ENCODE results near the gene PAFAH2. TPM values are rescaled to one million over a fixed set of nuclear protein-coding genes. Genes with fewer than 3 reads are reported as not detected.

The PAFAH2 gene
- polyA plus RNA-seq, 1 experiment, result 11.8 TPM

DNA sequence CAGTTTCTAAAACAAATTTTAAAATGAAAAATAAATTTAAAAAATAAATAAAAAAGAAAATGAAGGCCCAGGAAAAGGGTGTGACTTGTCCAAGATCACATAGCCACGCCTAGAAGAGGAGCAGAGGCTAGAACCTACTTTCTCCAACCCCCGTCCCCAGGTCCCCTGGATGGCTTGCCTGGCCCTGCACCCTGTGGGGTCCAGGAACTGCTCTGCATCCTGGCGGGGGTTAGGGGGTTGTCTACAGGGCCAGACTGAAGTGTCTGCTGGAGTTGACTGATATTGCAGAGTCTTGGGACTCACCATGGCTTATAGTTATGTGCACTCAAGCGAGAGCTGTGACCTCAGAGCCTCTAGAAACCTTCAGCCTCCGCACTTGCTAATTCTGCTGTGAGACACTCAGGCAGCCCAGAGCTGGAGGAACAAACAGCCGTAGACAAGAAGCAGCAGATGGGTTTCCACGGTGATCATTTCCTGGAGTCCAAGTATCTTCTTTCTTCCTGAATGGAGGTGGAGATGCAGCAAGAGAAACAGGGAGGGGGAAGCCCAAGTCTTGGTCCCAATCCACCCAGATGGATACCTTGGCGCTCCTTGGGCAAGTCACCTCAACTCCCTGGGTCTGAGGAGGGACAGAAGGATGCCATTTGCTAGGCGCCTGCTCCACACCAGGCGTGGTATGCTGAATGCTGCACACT, 18.5 kb upstream of the PAFAH2 start:
- Histone ChIP-seq H3K27ac (ENCODE audit: low read depth, low read length) (no peak overlapping the region), H3K9me3 (ENCODE audit: control insufficient read depth, insufficient read depth, low read length) (no peaks in the 10 kb centered on the region), H3K4me3 (ENCODE audit: low read depth, low read length) (no peak overlapping the region), H3K27me3 (ENCODE audit: control insufficient read depth, insufficient read depth, low read length) (no peaks in the 10 kb centered on the region)
- POLR2A ChIA-PET, result interaction anchor here (1.0 kb wide), 1 partner anchor 17 kb away, joined by 3 read pairs; no protein-coding TSS in a partner anchor
- CTCF ChIA-PET, result interaction anchor here (1.2 kb wide), 1 partner anchor 112 kb away, joined by 3 read pairs; no protein-coding TSS in a partner anchor
- TF ChIP-seq, protein P1, sequence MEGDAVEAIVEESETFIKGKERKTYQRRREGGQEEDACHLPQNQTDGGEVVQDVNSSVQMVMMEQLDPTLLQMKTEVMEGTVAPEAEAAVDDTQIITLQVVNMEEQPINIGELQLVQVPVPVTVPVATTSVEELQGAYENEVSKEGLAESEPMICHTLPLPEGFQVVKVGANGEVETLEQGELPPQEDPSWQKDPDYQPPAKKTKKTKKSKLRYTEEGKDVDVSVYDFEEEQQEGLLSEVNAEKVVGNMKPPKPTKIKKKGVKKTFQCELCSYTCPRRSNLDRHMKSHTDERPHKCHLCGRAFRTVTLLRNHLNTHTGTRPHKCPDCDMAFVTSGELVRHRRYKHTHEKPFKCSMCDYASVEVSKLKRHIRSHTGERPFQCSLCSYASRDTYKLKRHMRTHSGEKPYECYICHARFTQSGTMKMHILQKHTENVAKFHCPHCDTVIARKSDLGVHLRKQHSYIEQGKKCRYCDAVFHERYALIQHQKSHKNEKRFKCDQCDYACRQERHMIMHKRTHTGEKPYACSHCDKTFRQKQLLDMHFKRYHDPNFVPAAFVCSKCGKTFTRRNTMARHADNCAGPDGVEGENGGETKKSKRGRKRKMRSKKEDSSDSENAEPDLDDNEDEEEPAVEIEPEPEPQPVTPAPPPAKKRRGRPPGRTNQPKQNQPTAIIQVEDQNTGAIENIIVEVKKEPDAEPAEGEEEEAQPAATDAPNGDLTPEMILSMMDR (IDR thresholded peaks at IDR 0.05; ENCODE audit: low read depth, low read length), result no peak
- no peak for DNase-seq (ENCODE audit: low read depth, low spot score)

DNA sequence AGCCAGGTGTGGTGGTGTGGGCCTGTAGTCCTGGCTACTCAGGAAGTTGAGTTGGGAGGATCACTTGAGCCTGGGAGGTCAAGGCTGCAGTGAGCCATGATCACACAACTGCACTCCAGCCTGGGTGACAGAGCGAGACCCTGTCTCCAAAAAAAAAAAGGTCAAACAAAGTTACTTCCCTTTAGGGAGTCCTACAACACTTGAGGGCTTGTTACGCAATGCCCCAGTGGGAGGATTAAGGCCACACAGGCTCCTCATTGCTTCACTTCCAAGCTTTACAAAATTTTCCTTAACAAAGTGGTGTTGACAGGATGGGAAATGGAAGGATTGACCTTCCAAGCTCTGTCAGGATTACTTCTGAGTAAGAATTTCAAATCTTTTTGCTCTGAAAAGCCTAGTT, 17.5 kb upstream of the PAFAH2 start:
- Histone ChIP-seq H3K4me3 (ENCODE audit: low read depth, low read length) (no peak overlapping the region), H3K27me3 (ENCODE audit: control insufficient read depth, insufficient read depth, low read length) (no peaks in the 10 kb centered on the region), H3K27ac (ENCODE audit: low read depth, low read length) (no peak overlapping the region), H3K9me3 (ENCODE audit: control insufficient read depth, insufficient read depth, low read length) (no peaks in the 10 kb centered on the region)
- CTCF ChIA-PET, result no interaction called here
- TF ChIP-seq, protein P1 (IDR thresholded peaks at IDR 0.05; ENCODE audit: low read depth, low read length), result no peak
- DNase-seq (ENCODE audit: low read depth, low spot score), result no peak
- POLR2A ChIA-PET, result interaction anchor here (0.7 kb wide), 1 partner anchor 111 kb away, joined by 4 read pairs; no protein-coding TSS in a partner anchor

DNA sequence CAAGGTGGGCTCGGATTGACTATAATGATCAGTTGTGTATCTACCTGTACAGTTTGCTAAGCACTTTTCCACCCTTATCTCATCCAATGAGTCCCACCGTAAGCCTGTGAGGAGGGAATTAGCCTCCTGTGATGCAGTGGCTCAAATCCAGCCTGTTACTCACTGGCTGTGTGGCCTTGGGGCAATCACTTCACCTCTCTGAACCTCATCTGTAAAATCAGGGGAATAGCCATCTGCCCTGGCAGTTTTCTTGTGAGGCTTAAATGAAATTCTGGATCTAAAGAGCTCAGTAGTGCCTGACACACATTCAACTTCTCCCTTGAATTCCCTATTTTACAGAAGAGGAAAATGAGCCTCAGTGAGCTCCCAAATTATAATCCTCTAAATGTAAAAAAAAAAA, 16.3 kb upstream of the PAFAH2 start:
- H3K27me3 ChIP-seq (ENCODE audit: control insufficient read depth, insufficient read depth, low read length), result no peaks in the 10 kb centered on the region
- no peak for DNase-seq (ENCODE audit: low read depth, low spot score)
- TF ChIP-seq, protein P1 (IDR thresholded peaks at IDR 0.05; ENCODE audit: low read depth, low read length), result no peak
- no peak overlapping the region for H3K27ac ChIP-seq (ENCODE audit: low read depth, low read length)
- ChIA-PET POLR2A (interaction anchor here (0.7 to 0.8 kb wide), 2 partner anchors 363 to 632 kb away, joined by 3 read pairs; no protein-coding TSS in a partner anchor), CTCF (interaction anchor here (0.6 to 1.2 kb wide), 5 partner anchors 12 to 455 kb away, joined by 3 to 4 read pairs (median 4); partner anchors contain the start of gene PAFAH2)
- no peaks in the 10 kb centered on the region for H3K9me3 ChIP-seq (ENCODE audit: control insufficient read depth, insufficient read depth, low read length)
- no peak overlapping the region for H3K4me3 ChIP-seq (ENCODE audit: low read depth, low read length)

DNA sequence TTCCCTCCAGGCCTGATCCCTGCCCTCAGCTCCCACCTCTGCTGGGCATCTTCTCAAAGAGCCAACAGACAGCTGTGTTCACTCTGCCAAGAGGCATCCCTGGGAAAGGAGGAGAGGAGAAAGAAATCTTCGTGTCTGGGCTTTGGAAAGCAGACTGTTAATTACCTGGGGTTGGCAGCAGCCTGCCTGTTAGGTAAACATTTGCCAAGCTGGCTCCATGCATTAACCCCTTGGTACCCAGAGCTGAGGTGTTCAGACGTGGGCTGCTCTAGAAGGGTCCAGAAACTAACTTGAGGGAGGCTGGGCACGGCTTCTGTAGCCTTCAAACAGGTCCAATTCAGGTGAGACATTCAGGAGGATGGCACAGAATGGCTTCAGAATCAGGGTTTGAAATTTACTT, 15.0 kb upstream of the PAFAH2 start:
- ChIA-PET CTCF (interaction anchor here (1.1 kb wide), 1 partner anchor 117 kb away, joined by 4 read pairs; no protein-coding TSS in a partner anchor), POLR2A (no interaction called here)
- TF ChIP-seq, protein P1 (IDR thresholded peaks at IDR 0.05; ENCODE audit: low read depth, low read length), result no peak
- Histone ChIP-seq H3K4me3 (ENCODE audit: low read depth, low read length) (no peak overlapping the region), H3K9me3 (ENCODE audit: control insufficient read depth, insufficient read depth, low read length) (no peaks in the 10 kb centered on the region), H3K27ac (ENCODE audit: low read depth, low read length) (no peak overlapping the region), H3K27me3 (ENCODE audit: control insufficient read depth, insufficient read depth, low read length) (no peaks in the 10 kb centered on the region)
- DNase-seq (ENCODE audit: low read depth, low spot score), result no peak

DNA sequence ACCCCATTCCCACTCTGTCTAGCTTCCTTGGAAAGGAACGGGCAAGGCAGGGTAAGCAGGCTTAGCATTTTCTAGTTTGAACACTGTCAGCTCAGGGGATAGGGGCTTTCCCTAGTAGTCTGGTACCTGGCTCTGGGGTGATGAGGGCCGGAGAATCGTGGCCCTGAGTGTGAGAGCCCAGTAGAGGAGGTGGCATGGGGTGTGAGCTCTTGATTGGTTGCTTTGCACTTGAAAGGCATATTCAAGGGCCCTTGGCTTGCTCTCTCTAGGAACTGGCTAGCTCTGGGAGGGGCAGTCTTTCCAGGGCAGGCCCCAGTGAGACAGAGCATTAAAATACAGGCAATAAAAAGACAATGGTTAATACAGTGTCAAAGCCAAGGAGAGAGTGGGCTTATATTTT, 13.0 kb upstream of the PAFAH2 start:
- TF ChIP-seq, protein P1 (IDR thresholded peaks at IDR 0.05; ENCODE audit: low read depth, low read length), result no peak
- no peaks in the 10 kb centered on the region for H3K27me3 ChIP-seq (ENCODE audit: control insufficient read depth, insufficient read depth, low read length)
- ChIA-PET CTCF (interaction anchor here (1.3 to 1.5 kb wide), 2 partner anchors 13 to 115 kb away, joined by 5 to 6 read pairs; partner anchors contain the start of gene PAFAH2), POLR2A (interaction anchor here (0.6 kb wide), 1 partner anchor 15 kb away, joined by 3 read pairs; no protein-coding TSS in a partner anchor)
- no peak overlapping the region for H3K27ac ChIP-seq (ENCODE audit: low read depth, low read length)
- no peak overlapping the region for H3K4me3 ChIP-seq (ENCODE audit: low read depth, low read length)
- DNase-seq (ENCODE audit: low read depth, low spot score), result no peak
- no peaks in the 10 kb centered on the region for H3K9me3 ChIP-seq (ENCODE audit: control insufficient read depth, insufficient read depth, low read length)
